ENCODE measurements around the gene ADCY9. TPM values are rescaled to one million over a fixed set of nuclear protein-coding genes. Genes with fewer than 3 reads are reported as not detected.
"Not testable (repeated sequence)": the region's sequence is repeated elsewhere in the genome, so short reads cannot be mapped to it uniquely, and the experiment has no call there.

ADCY9 gene
- total RNA-seq, 1 experiment from 2014 or later = 9.8 TPM

- no peak for TF ChIP-seq ELF1 (IDR thresholded peaks at IDR 0.05; ENCODE audit: borderline replicate concordance, low read depth)
- TF ChIP-seq EGR1 (IDR thresholded peaks at IDR 0.05; ENCODE audit: low read depth) = no peak
- no peak for TF ChIP-seq POLR2AphosphoS5 (IDR thresholded peaks at IDR 0.05; ENCODE audit: low read depth, low read length)
- no peak for TF ChIP-seq ATF3 (IDR thresholded peaks at IDR 0.05)
- no peak for TF ChIP-seq POLR2A (IDR thresholded peaks at IDR 0.05; ENCODE audit: borderline replicate concordance, extremely low read depth, insufficient read depth, insufficient read length)
Measured at GRCh38 chr16:3946604-3947180, 169.6 kb downstream of the ADCY9 start (continued).

GRCh38 chr16:3945751-3946603, 170.3 kb downstream of the ADCY9 start:
- Histone ChIP-seq H3K9me2 (ENCODE audit: insufficient read depth) (no peaks in the 10 kb centered on the region), H3K36me3 (ENCODE audit: control insufficient read depth in 1 of 2, insufficient read depth in 2 of 2, low read length in 2 of 2) (no peaks in the 10 kb centered on the region), H3K4me3 (replicated peaks in 1 of 2; ENCODE audit: low read depth in 1 of 2, low read length in 2 of 2) (peak overlapping the region in 1 of 2 experiments; percentile 9; a peak in 2 of 4 replicates), H3K27me3 (ENCODE audit: insufficient read depth, low read length) (no peaks in the 10 kb centered on the region), H3K79me2 (ENCODE audit: insufficient read depth, low read length) (no peaks in the 10 kb centered on the region), H3K4me1 (ENCODE audit: control insufficient read depth in 1 of 2, insufficient read depth in 2 of 2, low read length in 2 of 2) (peaks cover 7 to 21% of the 10 kb centered on the region in 2 experiments; a peak in 3 of 4 replicates), H3K4me2 (ENCODE audit: low read length) (peak overlapping the region; percentile 66), H4K20me1 (ENCODE audit: insufficient read depth) (no peaks in the 10 kb centered on the region), H3K27ac (ENCODE audit: low read depth, low read length) (no peak overlapping the region), H3K9ac (ENCODE audit: low read length) (peak overlapping the region; percentile 34; the same call in 1 of the 2 replicates), H2AFZ (ENCODE audit: low read depth, low read length, poor library complexity, severe bottlenecking) (peak overlapping the region; percentile 6), H3K9me3 (ENCODE audit: control insufficient read depth in 1 of 2, insufficient read depth in 1 of 2, low read depth in 1 of 2, low read length in 2 of 2) (no peaks in the 10 kb centered on the region)
- intact Hi-C loops (cut with micrococcal nuclease) = no loop called here
- POLR2A ChIA-PET = interaction anchor here (0.7 kb wide), 1 partner anchor 228 kb away, joined by 3 read pairs; no protein-coding TSS in a partner anchor
- DNase-seq (ENCODE audit: low read depth, low spot score) = peak; percentile 33
- ATAC-seq = peak; percentile 86
- TF ChIP-seq MAX (IDR thresholded peaks at IDR 0.05) (0 out of 2 replicates have a peak, but pooled peaks have one; percentile 31), ELF1 (IDR thresholded peaks at IDR 0.05; ENCODE audit: borderline replicate concordance, low read depth) (no peak)
- no TSS peak for BruUV-seq (replicated peaks)
- RAD21 ChIA-PET (ENCODE audit: low non-redundant PET in 1 of 2, low total read pairs in 2 of 2, uncharacterized antibody in 2 of 2, unreplicated experiment in 2 of 2) = no interaction called here
- CTCF ChIA-PET = no interaction called here

GRCh38 chr16:3944457-3944856, 171.8 kb downstream of the ADCY9 start:
- H3K4me2 ChIP-seq (ENCODE audit: low read length); RAD21 ChIA-PET (ENCODE audit: low non-redundant PET in 1 of 2, low total read pairs in 2 of 2, uncharacterized antibody in 2 of 2, unreplicated experiment in 2 of 2); H4K20me1 ChIP-seq (ENCODE audit: insufficient read depth); H3K9me3 ChIP-seq (ENCODE audit: control insufficient read depth in 1 of 2, insufficient read depth in 1 of 2, low read depth in 1 of 2, low read length in 2 of 2); H3K36me3 ChIP-seq (ENCODE audit: control insufficient read depth in 1 of 2, insufficient read depth in 2 of 2, low read length in 2 of 2); H3K27me3 ChIP-seq (ENCODE audit: insufficient read depth, low read length); H3K9ac ChIP-seq (ENCODE audit: low read length); BruUV-seq (replicated peaks); H3K4me3 ChIP-seq (replicated peaks in 1 of 2; ENCODE audit: low read depth in 1 of 2, low read length in 2 of 2); ATAC-seq; intact Hi-C loops (cut with micrococcal nuclease); DNase-seq (ENCODE audit: low read depth, low spot score); H3K27ac ChIP-seq (ENCODE audit: low read depth, low read length); CTCF ChIA-PET; H2AFZ ChIP-seq (ENCODE audit: low read depth, low read length, poor library complexity, severe bottlenecking); H3K79me2 ChIP-seq (ENCODE audit: insufficient read depth, low read length); H3K9me2 ChIP-seq (ENCODE audit: insufficient read depth); POLR2A ChIA-PET: not testable (repeated sequence)
- peaks cover 7 to 20% of the 10 kb centered on the region in 2 experiments; a peak in 3 of 4 replicates for H3K4me1 ChIP-seq (ENCODE audit: control insufficient read depth in 1 of 2, insufficient read depth in 2 of 2, low read length in 2 of 2)

GRCh38 chr16:3942146-3942545, 174.1 kb downstream of the ADCY9 start:
- BruUV-seq (replicated peaks); H4K20me1 ChIP-seq (ENCODE audit: insufficient read depth); H3K27me3 ChIP-seq (ENCODE audit: insufficient read depth, low read length); H3K4me2 ChIP-seq (ENCODE audit: low read length); H3K79me2 ChIP-seq (ENCODE audit: insufficient read depth, low read length); H3K9me3 ChIP-seq (ENCODE audit: control insufficient read depth in 1 of 2, insufficient read depth in 1 of 2, low read depth in 1 of 2, low read length in 2 of 2); CTCF ChIA-PET; intact Hi-C loops (cut with micrococcal nuclease); H3K9ac ChIP-seq (ENCODE audit: low read length); H3K4me3 ChIP-seq (replicated peaks in 1 of 2; ENCODE audit: low read depth in 1 of 2, low read length in 2 of 2); H3K27ac ChIP-seq (ENCODE audit: low read depth, low read length); H3K9me2 ChIP-seq (ENCODE audit: insufficient read depth); POLR2A ChIA-PET; ATAC-seq; DNase-seq (ENCODE audit: low read depth, low spot score); H2AFZ ChIP-seq (ENCODE audit: low read depth, low read length, poor library complexity, severe bottlenecking); H3K36me3 ChIP-seq (ENCODE audit: control insufficient read depth in 1 of 2, insufficient read depth in 2 of 2, low read length in 2 of 2); RAD21 ChIA-PET (ENCODE audit: low non-redundant PET in 1 of 2, low total read pairs in 2 of 2, uncharacterized antibody in 2 of 2, unreplicated experiment in 2 of 2): not testable (repeated sequence)
- H3K4me1 ChIP-seq (ENCODE audit: control insufficient read depth in 1 of 2, insufficient read depth in 2 of 2, low read length in 2 of 2) = peaks cover 7 to 28% of the 10 kb centered on the region in 2 experiments; a peak in 3 of 4 replicates

All from HCT116 (cell line).